Measurements from ENCODE around the gene PTPRG. TPM values are rescaled to one million over a fixed set of nuclear protein-coding genes. Genes with fewer than 3 reads are reported as not detected.

PTPRG gene
- total and polyA plus RNA-seq, 2 experiments from 2014 or later = 24.4 to 131 TPM

GRCh38 chr3:62211675-62212429 lies 650.5 kb downstream of the PTPRG start (continued):
- no peak for TF ChIP-seq ZNF462 (CRISPR knock-in tag; IDR thresholded peaks at IDR 0.05)
- no peak for TF ChIP-seq ZNF114 (CRISPR knock-in tag; IDR thresholded peaks at IDR 0.05)

DNA sequence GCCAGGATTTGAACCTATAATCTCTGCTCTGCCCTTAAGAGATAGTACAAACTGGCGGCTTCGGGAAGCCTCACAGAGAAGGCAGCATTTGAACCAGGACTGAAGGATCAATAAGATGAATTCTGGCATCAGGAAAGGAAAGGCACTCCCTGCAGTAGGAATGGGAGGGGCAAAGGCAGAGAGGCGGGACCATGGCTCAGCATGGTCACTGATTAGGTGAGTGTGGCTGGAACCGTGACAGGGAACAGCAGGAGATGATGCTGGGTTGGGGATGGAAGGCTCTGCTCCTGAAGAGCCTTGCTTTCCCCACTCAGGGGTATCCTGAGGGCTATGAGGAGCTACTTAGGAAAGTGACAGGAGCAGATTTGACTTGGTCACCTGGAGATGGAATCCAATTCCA lies 653.5 kb downstream of the PTPRG start:
- H3K9me3 Mint-ChIP-seq = no peaks in the 10 kb centered on the region
- Histone ChIP-seq H3K36me3 (ENCODE audit: insufficient read depth) (no peaks in the 10 kb centered on the region; the same call in 1 of the 2 replicates), H3K4me3 (no peak overlapping the region), H3K27ac (ENCODE audit: low read depth) (no peak overlapping the region), H3K27me3 (ENCODE audit: insufficient read depth) (no peaks in the 10 kb centered on the region), H2AFZ (no peak overlapping the region), H3K9me2 (ENCODE audit: insufficient read depth) (no peaks in the 10 kb centered on the region), H3K4me2 (no peak overlapping the region), H3K79me2 (replicated peaks; ENCODE audit: insufficient read depth) (no peaks in the 10 kb centered on the region), H3K4me1 (ENCODE audit: insufficient read depth) (no peaks in the 10 kb centered on the region), H3F3A (replicated peaks; ENCODE audit: low read depth) (no peaks in the 10 kb centered on the region), H4K20me1 (replicated peaks; ENCODE audit: insufficient read depth) (no peaks in the 10 kb centered on the region; the same call in 1 of the 2 replicates)
- peaks cover 11% of the 10 kb centered on the region for H3K27me3 Mint-ChIP-seq (ENCODE audit: insufficient read depth, low read depth, poor library complexity)
- H3K4me1 Mint-ChIP-seq = peaks cover 20% of the 10 kb centered on the region
- H3K4me3 Mint-ChIP-seq = no peak overlapping the region
- ATAC-seq = peak; percentile 66
- no peak overlapping the region for H3K27ac Mint-ChIP-seq
- peaks cover 9% of the 10 kb centered on the region for H3K36me3 Mint-ChIP-seq (ENCODE audit: low read depth)
- DNase-seq (ENCODE audit: low spot score) = peak; percentile 30
- no peak for TF ChIP-seq CREB1 (CRISPR knock-in tag; IDR thresholded peaks at IDR 0.05; ENCODE audit: low read depth)
- TF ChIP-seq, protein P1, sequence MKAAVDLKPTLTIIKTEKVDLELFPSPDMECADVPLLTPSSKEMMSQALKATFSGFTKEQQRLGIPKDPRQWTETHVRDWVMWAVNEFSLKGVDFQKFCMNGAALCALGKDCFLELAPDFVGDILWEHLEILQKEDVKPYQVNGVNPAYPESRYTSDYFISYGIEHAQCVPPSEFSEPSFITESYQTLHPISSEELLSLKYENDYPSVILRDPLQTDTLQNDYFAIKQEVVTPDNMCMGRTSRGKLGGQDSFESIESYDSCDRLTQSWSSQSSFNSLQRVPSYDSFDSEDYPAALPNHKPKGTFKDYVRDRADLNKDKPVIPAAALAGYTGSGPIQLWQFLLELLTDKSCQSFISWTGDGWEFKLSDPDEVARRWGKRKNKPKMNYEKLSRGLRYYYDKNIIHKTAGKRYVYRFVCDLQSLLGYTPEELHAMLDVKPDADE (IDR thresholded peaks at IDR 0.05) = no peak
- TF ChIP-seq NANOG (IDR thresholded peaks at IDR 0.05; ENCODE audit: borderline replicate concordance) = no peak
- TF ChIP-seq JUNB (IDR thresholded peaks at IDR 0.05; ENCODE audit: unreplicated experiment) = no peak
- TF ChIP-seq ZNF114 (CRISPR knock-in tag; IDR thresholded peaks at IDR 0.05) = no peak
- no peak for TF ChIP-seq ZNF331 (CRISPR knock-in tag; IDR thresholded peaks at IDR 0.05; ENCODE audit: low read depth)
- no peak for TF ChIP-seq EZH2phosphoT487 (IDR thresholded peaks at IDR 0.05; ENCODE audit: unreplicated experiment)
- TF ChIP-seq, protein P2, sequence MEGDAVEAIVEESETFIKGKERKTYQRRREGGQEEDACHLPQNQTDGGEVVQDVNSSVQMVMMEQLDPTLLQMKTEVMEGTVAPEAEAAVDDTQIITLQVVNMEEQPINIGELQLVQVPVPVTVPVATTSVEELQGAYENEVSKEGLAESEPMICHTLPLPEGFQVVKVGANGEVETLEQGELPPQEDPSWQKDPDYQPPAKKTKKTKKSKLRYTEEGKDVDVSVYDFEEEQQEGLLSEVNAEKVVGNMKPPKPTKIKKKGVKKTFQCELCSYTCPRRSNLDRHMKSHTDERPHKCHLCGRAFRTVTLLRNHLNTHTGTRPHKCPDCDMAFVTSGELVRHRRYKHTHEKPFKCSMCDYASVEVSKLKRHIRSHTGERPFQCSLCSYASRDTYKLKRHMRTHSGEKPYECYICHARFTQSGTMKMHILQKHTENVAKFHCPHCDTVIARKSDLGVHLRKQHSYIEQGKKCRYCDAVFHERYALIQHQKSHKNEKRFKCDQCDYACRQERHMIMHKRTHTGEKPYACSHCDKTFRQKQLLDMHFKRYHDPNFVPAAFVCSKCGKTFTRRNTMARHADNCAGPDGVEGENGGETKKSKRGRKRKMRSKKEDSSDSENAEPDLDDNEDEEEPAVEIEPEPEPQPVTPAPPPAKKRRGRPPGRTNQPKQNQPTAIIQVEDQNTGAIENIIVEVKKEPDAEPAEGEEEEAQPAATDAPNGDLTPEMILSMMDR (conservative IDR thresholded peaks at IDR 0.05; ENCODE audit: low read depth in 2 of 2) = no peak
- no peak for TF ChIP-seq STAT1 (IDR thresholded peaks at IDR 0.05; ENCODE audit: unreplicated experiment)
- TF ChIP-seq POLR2AphosphoS5 (IDR thresholded peaks at IDR 0.05; ENCODE audit: low read depth) = no peak
- TF ChIP-seq, protein P3, sequence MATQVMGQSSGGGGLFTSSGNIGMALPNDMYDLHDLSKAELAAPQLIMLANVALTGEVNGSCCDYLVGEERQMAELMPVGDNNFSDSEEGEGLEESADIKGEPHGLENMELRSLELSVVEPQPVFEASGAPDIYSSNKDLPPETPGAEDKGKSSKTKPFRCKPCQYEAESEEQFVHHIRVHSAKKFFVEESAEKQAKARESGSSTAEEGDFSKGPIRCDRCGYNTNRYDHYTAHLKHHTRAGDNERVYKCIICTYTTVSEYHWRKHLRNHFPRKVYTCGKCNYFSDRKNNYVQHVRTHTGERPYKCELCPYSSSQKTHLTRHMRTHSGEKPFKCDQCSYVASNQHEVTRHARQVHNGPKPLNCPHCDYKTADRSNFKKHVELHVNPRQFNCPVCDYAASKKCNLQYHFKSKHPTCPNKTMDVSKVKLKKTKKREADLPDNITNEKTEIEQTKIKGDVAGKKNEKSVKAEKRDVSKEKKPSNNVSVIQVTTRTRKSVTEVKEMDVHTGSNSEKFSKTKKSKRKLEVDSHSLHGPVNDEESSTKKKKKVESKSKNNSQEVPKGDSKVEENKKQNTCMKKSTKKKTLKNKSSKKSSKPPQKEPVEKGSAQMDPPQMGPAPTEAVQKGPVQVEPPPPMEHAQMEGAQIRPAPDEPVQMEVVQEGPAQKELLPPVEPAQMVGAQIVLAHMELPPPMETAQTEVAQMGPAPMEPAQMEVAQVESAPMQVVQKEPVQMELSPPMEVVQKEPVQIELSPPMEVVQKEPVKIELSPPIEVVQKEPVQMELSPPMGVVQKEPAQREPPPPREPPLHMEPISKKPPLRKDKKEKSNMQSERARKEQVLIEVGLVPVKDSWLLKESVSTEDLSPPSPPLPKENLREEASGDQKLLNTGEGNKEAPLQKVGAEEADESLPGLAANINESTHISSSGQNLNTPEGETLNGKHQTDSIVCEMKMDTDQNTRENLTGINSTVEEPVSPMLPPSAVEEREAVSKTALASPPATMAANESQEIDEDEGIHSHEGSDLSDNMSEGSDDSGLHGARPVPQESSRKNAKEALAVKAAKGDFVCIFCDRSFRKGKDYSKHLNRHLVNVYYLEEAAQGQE (IDR thresholded peaks at IDR 0.05; ENCODE audit: unreplicated experiment) = no peak

Data from GM23338 (cell line).